ENCODE measurements around the gene MICAL2.

Gene MICAL2

GRCh38 chr11:12239804-12240371 lies 129.5 kb downstream of the MICAL2 start:
- peak; percentile 25 for DNase-seq (ENCODE audit: low read depth, low spot score)
- H3K4me3 ChIP-seq (ENCODE audit: low read depth, low read length): no peak overlapping the region
- in situ Hi-C loops (cut with HindIII; ENCODE audit: low sequenced_read_pairs): loop anchor here (10.0 kb wide), 1 partner anchor 155 kb away; no protein-coding TSS in a partner anchor
- TF ChIP-seq CTCF (IDR thresholded peaks at IDR 0.05; ENCODE audit: low read depth, low read length): no peak

DNA sequence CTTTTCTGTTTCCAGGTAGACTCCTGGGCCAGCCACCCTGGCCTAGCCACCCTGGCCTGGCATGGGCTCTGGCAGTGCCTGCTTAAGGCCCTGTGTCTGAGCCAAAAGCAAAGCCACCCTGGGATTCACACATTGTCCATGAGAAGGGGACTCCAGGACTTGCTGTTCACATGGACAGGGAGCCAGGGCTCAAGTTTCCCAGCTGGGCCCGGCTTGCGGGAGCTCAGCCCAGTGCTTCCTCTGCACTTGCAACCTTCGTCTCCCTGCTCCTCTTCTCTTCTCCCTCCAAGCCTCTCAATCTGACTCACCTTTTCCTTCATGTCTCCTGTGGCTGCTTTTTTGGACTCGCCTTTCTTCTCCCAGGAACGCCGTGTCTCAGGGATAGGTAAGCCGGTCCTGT lies 130.3 kb downstream of the MICAL2 start:
- DNase-seq (ENCODE audit: low read depth, low spot score): no peak
- TF ChIP-seq CTCF (IDR thresholded peaks at IDR 0.05; ENCODE audit: low read depth, low read length): no peak
- in situ Hi-C loops (cut with HindIII; ENCODE audit: low sequenced_read_pairs): no loop called here
- no peak overlapping the region for H3K4me3 ChIP-seq (ENCODE audit: low read depth, low read length)

DNA sequence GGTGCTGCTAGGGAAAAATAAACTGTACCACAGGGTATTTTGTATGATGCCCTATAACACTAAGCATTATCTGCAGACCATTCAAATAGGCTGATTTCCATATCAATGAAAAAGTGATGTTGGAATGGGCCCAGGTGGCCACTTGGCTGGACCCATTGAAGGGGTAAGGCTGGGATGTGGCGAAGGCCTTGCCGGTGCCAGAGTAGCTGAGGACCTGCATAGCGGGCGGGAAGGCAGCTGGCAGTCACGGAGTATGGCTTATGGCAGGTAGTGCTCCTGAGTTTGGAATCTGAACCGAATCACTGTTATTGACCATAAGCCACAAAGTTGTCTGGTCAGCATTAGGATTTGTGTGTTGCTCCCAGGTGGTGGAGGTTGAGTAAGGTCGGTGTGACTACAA lies 131.0 kb downstream of the MICAL2 start:
- no peak overlapping the region for H3K4me3 ChIP-seq (ENCODE audit: low read depth, low read length)
- DNase-seq (ENCODE audit: low read depth, low spot score): no peak
- TF ChIP-seq CTCF (IDR thresholded peaks at IDR 0.05; ENCODE audit: low read depth, low read length): no peak
- in situ Hi-C loops (cut with HindIII; ENCODE audit: low sequenced_read_pairs): no loop called here

- in situ Hi-C loops (cut with HindIII; ENCODE audit: low sequenced_read_pairs): no loop called here
- H3K4me3 ChIP-seq (ENCODE audit: low read depth, low read length): no peak overlapping the region
- TF ChIP-seq CTCF (IDR thresholded peaks at IDR 0.05; ENCODE audit: low read depth, low read length): no peak
- DNase-seq (ENCODE audit: low read depth, low spot score): no peak
These were observed 131.7 kb downstream of the MICAL2 start for GRCh38 chr11:12241971-12242672.

- TF ChIP-seq CTCF (IDR thresholded peaks at IDR 0.05; ENCODE audit: low read depth, low read length): no peak
- in situ Hi-C loops (cut with HindIII; ENCODE audit: low sequenced_read_pairs): no loop called here
- no peak for DNase-seq (ENCODE audit: low read depth, low spot score)
- H3K4me3 ChIP-seq (ENCODE audit: low read depth, low read length): no peak overlapping the region
These were observed 132.6 kb downstream of the MICAL2 start for GRCh38 chr11:12242966-12243365.

DNA sequence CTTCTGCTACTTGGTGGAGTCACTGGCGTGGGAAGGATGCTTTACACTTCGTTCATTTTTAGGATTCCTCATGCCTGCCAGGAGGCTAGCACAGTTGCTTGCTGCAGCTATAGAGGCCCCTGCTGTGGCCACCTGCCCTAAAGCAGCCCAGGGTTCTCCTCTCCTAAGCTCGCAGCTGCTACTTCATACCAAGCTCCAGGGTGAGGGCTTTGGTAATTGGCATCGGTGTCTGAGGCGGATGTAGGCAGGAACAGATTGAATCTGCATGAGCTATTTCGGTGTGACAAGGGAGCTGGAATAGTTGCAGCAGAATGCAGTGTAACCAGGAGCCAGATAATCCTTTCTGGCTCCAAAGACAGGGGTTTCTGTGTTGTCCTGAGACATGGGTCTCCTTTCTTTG lies 133.1 kb downstream of the MICAL2 start:
- no peak for DNase-seq (ENCODE audit: low read depth, low spot score)
- TF ChIP-seq CTCF (IDR thresholded peaks at IDR 0.05; ENCODE audit: low read depth, low read length): no peak
- H3K4me3 ChIP-seq (ENCODE audit: low read depth, low read length): no peak overlapping the region
- in situ Hi-C loops (cut with HindIII; ENCODE audit: low sequenced_read_pairs): no loop called here
